ENCODE measurements around the gene MCF2L2. TPM values are rescaled to one million over a fixed set of nuclear protein-coding genes. Genes with fewer than 3 reads are reported as not detected.
A peak's percentile ranks its signal among the peaks of the same experiment; 100 is the strongest.
"Not testable (repeated sequence)": the region's sequence is repeated elsewhere in the genome, so short reads cannot be mapped to it uniquely, and the experiment has no call there.

Gene MCF2L2
- total RNA-seq, 2 experiments from 2014 or later = 6.5 to 8.2 TPM

- ATAC-seq (ENCODE audit: low read depth) = no peak
- peak overlapping the region; percentile 38 for H3K27ac Mint-ChIP-seq
Observed at GRCh38 chr3:183180784-183181295, 247.6 kb downstream of the MCF2L2 start.

GRCh38 chr3:183180110-183180783 is 248.2 kb downstream of the MCF2L2 start:
- POLR2A ChIA-PET = no interaction called here

More at GRCh38 chr3:183180784-183181295, 247.6 kb downstream of the MCF2L2 start:
- H3K27me3 Mint-ChIP-seq = peaks cover 50% of the 10 kb centered on the region
- POLR2A ChIA-PET = no interaction called here
- no peaks in the 10 kb centered on the region for H3K36me3 Mint-ChIP-seq
- no peak for DNase-seq
- peaks cover 17% of the 10 kb centered on the region for H3K4me1 Mint-ChIP-seq
- no peak overlapping the region for H3K4me3 Mint-ChIP-seq
- no peaks in the 10 kb centered on the region for H3K9me3 Mint-ChIP-seq

GRCh38 chr3:183179550-183179908 is 248.9 kb downstream of the MCF2L2 start:
- Mint-ChIP-seq H3K4me3 (peak overlapping the region; percentile 83), H3K27me3 (peaks cover 56% of the 10 kb centered on the region), H3K4me1 (peaks cover 12% of the 10 kb centered on the region)
- ATAC-seq (ENCODE audit: low read depth); DNase-seq; POLR2A ChIA-PET; H3K36me3 Mint-ChIP-seq; H3K27ac Mint-ChIP-seq; H3K9me3 Mint-ChIP-seq: not testable (repeated sequence)

More at GRCh38 chr3:183180110-183180783, 248.2 kb downstream of the MCF2L2 start:
- H3K4me3 Mint-ChIP-seq = peak overlapping the region; percentile 83
- peaks cover 54% of the 10 kb centered on the region for H3K27me3 Mint-ChIP-seq
- peaks cover 14% of the 10 kb centered on the region for H3K4me1 Mint-ChIP-seq
- DNase-seq = no peak
- H3K9me3 Mint-ChIP-seq = no peaks in the 10 kb centered on the region
- ATAC-seq (ENCODE audit: low read depth) = no peak
- no peak overlapping the region for H3K27ac Mint-ChIP-seq
- H3K36me3 Mint-ChIP-seq = no peaks in the 10 kb centered on the region

GRCh38 chr3:183178833-183179549 is 249.4 kb downstream of the MCF2L2 start:
- POLR2A ChIA-PET = interaction anchor here (0.6 kb wide), 1 partner anchor 158 kb away, joined by 4 read pairs; no protein-coding TSS in a partner anchor
- Mint-ChIP-seq H3K36me3 (no peaks in the 10 kb centered on the region), H3K27ac (no peak overlapping the region), H3K9me3 (no peaks in the 10 kb centered on the region), H3K27me3 (peaks cover 56% of the 10 kb centered on the region), H3K4me3 (peak overlapping the region; percentile 83), H3K4me1 (peaks cover 12% of the 10 kb centered on the region)
- DNase-seq = peak; percentile 63
- peak; percentile 86 for ATAC-seq (ENCODE audit: low read depth)

GRCh38 chr3:183178512-183178832 is 249.9 kb downstream of the MCF2L2 start:
- DNase-seq = no peak
- H3K36me3 Mint-ChIP-seq = no peaks in the 10 kb centered on the region
- peaks cover 59% of the 10 kb centered on the region for H3K27me3 Mint-ChIP-seq
- H3K27ac Mint-ChIP-seq = no peak overlapping the region
- peaks cover 12% of the 10 kb centered on the region for H3K4me1 Mint-ChIP-seq
- no peaks in the 10 kb centered on the region for H3K9me3 Mint-ChIP-seq
- peak overlapping the region; percentile 83 for H3K4me3 Mint-ChIP-seq
- no peak for ATAC-seq (ENCODE audit: low read depth)
- POLR2A ChIA-PET = interaction anchor here (0.6 kb wide), 1 partner anchor 158 kb away, joined by 4 read pairs; no protein-coding TSS in a partner anchor

GRCh38 chr3:183172051-183172639 is 256.3 kb downstream of the MCF2L2 start:
- Mint-ChIP-seq H3K27ac (no peak overlapping the region), H3K4me3 (no peak overlapping the region), H3K9me3 (no peaks in the 10 kb centered on the region), H3K36me3 (peaks cover 2% of the 10 kb centered on the region), H3K4me1 (peaks cover 4% of the 10 kb centered on the region), H3K27me3 (peaks cover 33% of the 10 kb centered on the region)
- ATAC-seq (ENCODE audit: low read depth) (peak; percentile 67), DNase-seq (no peak)
- POLR2A ChIA-PET = no interaction called here

DNA sequence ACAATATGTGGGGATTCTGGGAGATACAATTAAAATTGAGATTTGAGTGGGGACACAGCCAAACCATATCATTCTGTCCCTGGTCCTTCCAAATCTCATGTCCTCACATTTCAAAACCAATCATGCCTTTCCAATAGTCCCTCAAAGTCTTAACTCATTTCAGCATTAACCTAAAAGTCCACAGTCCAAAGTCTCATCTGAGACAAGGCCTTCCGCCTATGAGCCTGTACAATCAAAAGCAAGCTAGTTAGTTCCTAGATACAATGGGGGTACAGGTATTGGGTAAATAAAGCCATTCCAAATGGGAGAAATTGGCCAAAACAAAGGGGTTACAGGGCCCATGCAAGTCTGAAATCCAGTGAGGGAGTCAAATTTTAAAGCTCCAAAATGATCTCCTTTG is 260.4 kb downstream of the MCF2L2 start:
- H3K4me3 Mint-ChIP-seq; H3K36me3 Mint-ChIP-seq; DNase-seq; H3K9me3 Mint-ChIP-seq; POLR2A ChIA-PET; H3K27ac Mint-ChIP-seq; ATAC-seq (ENCODE audit: low read depth); H3K4me1 Mint-ChIP-seq: not testable (repeated sequence)
- H3K27me3 Mint-ChIP-seq = peaks cover 11% of the 10 kb centered on the region

DNA sequence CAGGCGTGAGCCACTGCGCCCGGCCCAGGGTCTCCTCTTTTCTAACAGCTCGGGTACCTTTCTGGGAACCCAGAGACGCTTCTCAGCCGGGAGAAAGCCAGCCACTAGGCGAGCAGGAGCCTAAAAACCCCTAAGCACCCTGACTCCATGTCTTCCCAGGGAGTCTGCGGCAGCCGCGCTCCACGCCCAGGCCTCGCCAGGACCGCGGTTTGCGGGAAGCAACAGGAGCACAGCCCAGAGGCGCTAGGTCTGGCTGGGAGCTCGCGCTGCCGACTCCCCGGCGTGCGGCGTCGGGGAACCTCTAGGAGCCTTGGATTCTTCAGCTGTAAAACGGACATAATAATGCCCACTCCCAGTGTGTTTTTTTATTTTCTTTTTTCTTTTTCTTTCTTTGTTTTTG is 264.9 kb downstream of the MCF2L2 start:
- no peak overlapping the region for H3K27ac Mint-ChIP-seq
- peaks cover 5% of the 10 kb centered on the region for H3K27me3 Mint-ChIP-seq
- ATAC-seq (ENCODE audit: low read depth) (no peak), DNase-seq (no peak)
- no peaks in the 10 kb centered on the region for H3K9me3 Mint-ChIP-seq
- peaks cover 6% of the 10 kb centered on the region for H3K36me3 Mint-ChIP-seq
- H3K4me1 Mint-ChIP-seq = peaks cover 31% of the 10 kb centered on the region
- POLR2A ChIA-PET = interaction anchor here (0.7 kb wide), 1 partner anchor 220 kb away, joined by 4 read pairs; no protein-coding TSS in a partner anchor
- H3K4me3 Mint-ChIP-seq = peak overlapping the region; percentile 87

- POLR2A ChIA-PET = interaction anchor here (1.5 kb wide), 1 partner anchor 63 kb away, joined by 7 read pairs; the partner anchor contains the start of gene MCCC1
- ATAC-seq (ENCODE audit: low read depth) (peak; percentile 15), DNase-seq (peak; percentile 47)
- Mint-ChIP-seq H3K36me3 (peaks cover 12% of the 10 kb centered on the region), H3K27me3 (peaks cover 4% of the 10 kb centered on the region), H3K4me3 (peak overlapping the region; percentile 87), H3K9me3 (no peaks in the 10 kb centered on the region), H3K27ac (peak overlapping the region; percentile 92), H3K4me1 (peaks cover 32% of the 10 kb centered on the region)
Observed at GRCh38 chr3:183161552-183162336, 266.7 kb downstream of the MCF2L2 start.

DNA sequence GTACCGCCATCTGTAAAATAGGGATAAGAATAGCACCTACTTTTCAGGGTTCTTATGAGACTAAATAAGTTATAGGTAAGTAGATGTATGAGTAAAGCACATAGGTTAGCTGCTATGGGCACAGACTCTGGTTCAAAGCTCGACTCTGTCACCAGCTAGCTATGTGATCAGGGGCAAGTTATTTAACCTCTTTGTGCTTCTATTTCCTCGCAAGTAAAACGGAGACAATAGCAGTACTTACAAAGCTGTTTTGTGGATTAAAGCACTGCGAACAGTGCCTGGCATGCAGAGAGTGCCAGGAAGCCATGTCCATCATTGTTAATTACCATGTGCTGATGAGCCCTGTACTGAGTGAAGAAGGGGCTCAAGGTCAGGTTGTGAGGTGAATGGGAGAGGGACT is 267.8 kb downstream of the MCF2L2 start:
- POLR2A ChIA-PET = interaction anchor here (1.5 kb wide), 1 partner anchor 62 kb away, joined by 7 read pairs; the partner anchor contains the start of gene MCCC1
- Mint-ChIP-seq H3K27ac (no peak overlapping the region), H3K9me3 (no peaks in the 10 kb centered on the region), H3K4me3 (no peak overlapping the region), H3K36me3 (peaks cover 12% of the 10 kb centered on the region), H3K27me3 (peaks cover under 1% of the 10 kb centered on the region), H3K4me1 (peaks cover 32% of the 10 kb centered on the region)
- DNase-seq = no peak
- no peak for ATAC-seq (ENCODE audit: low read depth)

GRCh38 chr3:183159333-183159732 is 269.1 kb downstream of the MCF2L2 start:
- ATAC-seq (ENCODE audit: low read depth) = no peak
- POLR2A ChIA-PET = no interaction called here
- no peak for DNase-seq
- Mint-ChIP-seq H3K4me3 (no peak overlapping the region), H3K36me3 (peaks cover 12% of the 10 kb centered on the region), H3K4me1 (peaks cover 32% of the 10 kb centered on the region), H3K27ac (no peak overlapping the region), H3K27me3 (no peaks in the 10 kb centered on the region), H3K9me3 (no peaks in the 10 kb centered on the region)

GRCh38 chr3:183158551-183159006 is 269.8 kb downstream of the MCF2L2 start:
- peak overlapping the region; percentile 44 for H3K27ac Mint-ChIP-seq
- no peak for DNase-seq
- POLR2A ChIA-PET = no interaction called here
- ATAC-seq (ENCODE audit: low read depth) = no peak
- no peaks in the 10 kb centered on the region for H3K9me3 Mint-ChIP-seq
- peaks cover 32% of the 10 kb centered on the region for H3K4me1 Mint-ChIP-seq
- no peaks in the 10 kb centered on the region for H3K27me3 Mint-ChIP-seq
- H3K4me3 Mint-ChIP-seq = no peak overlapping the region
- peaks cover 18% of the 10 kb centered on the region for H3K36me3 Mint-ChIP-seq

DNA sequence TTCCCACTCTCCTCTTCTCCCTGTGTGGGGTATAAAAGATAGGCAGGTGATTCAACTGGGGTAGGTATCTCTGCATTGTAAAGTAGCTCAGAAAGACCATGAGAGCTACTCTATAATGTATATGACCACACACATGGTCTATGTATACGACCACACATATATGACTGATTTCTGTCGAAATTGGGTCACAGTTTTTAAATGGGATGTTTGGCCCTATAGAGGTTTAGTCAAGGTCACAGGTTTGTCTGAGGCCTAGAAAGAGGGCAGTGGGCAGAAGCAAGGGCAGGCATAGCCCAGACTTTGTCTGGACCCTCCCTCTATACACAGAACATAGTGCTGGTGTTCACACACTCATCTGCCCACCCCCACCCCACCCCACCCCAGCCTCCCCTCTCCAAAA is 270.3 kb downstream of the MCF2L2 start:
- ATAC-seq (ENCODE audit: low read depth) (no peak), DNase-seq (no peak)
- no peaks in the 10 kb centered on the region for H3K27me3 Mint-ChIP-seq
- no peak overlapping the region for H3K4me3 Mint-ChIP-seq
- H3K9me3 Mint-ChIP-seq = no peaks in the 10 kb centered on the region
- H3K4me1 Mint-ChIP-seq = peaks cover 32% of the 10 kb centered on the region
- no peak overlapping the region for H3K27ac Mint-ChIP-seq
- POLR2A ChIA-PET = no interaction called here
- peaks cover 19% of the 10 kb centered on the region for H3K36me3 Mint-ChIP-seq

All from activated naive CD8-positive, alpha-beta T cell treated with anti-CD3 and anti-CD28 coated beads, Interleukin-2, amount 10 ng/mL, durations not matched to agents 7 days and 5 days (primary cell).